ENCODE data around the gene UBE2QL1.

DNA sequence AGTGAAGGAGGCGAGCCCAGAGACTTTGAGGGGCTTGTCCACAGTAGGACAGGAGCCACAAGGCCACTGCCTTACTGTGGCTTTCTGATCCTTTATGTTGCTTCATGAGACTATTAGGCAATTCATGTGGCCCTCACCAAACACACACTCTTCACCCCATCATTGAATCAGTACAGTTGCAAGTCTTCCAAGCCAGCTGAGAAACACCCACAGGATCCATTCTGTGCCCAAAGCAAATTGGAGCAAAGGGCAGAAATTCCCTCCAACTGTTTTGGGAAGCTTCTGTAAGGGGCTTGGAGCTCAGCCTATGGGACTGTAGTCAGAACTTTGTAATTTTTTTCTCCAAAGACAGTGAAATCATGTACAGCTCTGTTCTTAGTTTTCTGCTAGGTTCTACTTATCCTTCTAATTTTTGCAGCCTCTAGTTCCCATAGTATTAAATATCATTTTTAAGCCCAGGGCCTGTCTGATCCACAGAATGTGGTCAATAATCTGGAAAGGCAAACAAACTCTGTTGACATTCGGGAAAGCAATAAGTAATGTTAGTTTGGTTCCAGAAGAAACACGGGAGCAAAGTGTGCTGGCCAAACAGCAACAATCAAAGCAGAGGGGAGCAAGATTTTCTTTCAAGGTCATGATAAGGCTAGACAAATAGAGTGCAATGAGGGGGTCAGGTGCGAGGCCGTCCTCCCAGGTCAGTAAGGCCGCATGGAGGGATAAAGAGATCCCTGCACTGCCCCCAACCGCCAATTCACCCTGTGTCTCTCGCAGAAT is 47.0 kb downstream of the UBE2QL1 start:
- TF ChIP-seq, protein P1, sequence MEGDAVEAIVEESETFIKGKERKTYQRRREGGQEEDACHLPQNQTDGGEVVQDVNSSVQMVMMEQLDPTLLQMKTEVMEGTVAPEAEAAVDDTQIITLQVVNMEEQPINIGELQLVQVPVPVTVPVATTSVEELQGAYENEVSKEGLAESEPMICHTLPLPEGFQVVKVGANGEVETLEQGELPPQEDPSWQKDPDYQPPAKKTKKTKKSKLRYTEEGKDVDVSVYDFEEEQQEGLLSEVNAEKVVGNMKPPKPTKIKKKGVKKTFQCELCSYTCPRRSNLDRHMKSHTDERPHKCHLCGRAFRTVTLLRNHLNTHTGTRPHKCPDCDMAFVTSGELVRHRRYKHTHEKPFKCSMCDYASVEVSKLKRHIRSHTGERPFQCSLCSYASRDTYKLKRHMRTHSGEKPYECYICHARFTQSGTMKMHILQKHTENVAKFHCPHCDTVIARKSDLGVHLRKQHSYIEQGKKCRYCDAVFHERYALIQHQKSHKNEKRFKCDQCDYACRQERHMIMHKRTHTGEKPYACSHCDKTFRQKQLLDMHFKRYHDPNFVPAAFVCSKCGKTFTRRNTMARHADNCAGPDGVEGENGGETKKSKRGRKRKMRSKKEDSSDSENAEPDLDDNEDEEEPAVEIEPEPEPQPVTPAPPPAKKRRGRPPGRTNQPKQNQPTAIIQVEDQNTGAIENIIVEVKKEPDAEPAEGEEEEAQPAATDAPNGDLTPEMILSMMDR (IDR thresholded peaks at IDR 0.05), result no peak
- TF ChIP-seq EP300 (IDR thresholded peaks at IDR 0.05), result no peak

Data from tibial nerve (tissue), 4 donors.